Activated T-cell treated with anti-CD3 and anti-CD28 coated beads, Interleukin-2, amount 50 U/mL, for 48 hours (primary cell): Measurements from ENCODE around the gene CLEC20A.

Source experiments
- DNase-seq, 2 experiments: peaks; one replicate each; pipeline ENCODE4 v3.0.0-alpha.2; 2020

The CLEC20A gene

GRCh38 chr1:178498896-178499675 is 2.3 kb upstream of the CLEC20A start:
- DNase-seq = no peak

- no peak for DNase-seq
Measured at GRCh38 chr1:178497903-178498478, 1.2 kb upstream of the CLEC20A start.

GRCh38 chr1:178495741-178496409 is 889 bp downstream of the CLEC20A start:
- DNase-seq = no peak

- DNase-seq = no peak
Measured at GRCh38 chr1:178495158-178495557, 1.6 kb downstream of the CLEC20A start.

- DNase-seq = no peak
Measured at GRCh38 chr1:178494569-178494971, 2.2 kb downstream of the CLEC20A start.

GRCh38 chr1:178493301-178493741 is 3.4 kb downstream of the CLEC20A start:
- no peak for DNase-seq

- no peak for DNase-seq
Measured at GRCh38 chr1:178492341-178492740, 4.4 kb downstream of the CLEC20A start.

- DNase-seq = no peak
Measured at GRCh38 chr1:178491721-178492120, 5.0 kb downstream of the CLEC20A start.

- DNase-seq = no peak
Measured at GRCh38 chr1:178490967-178491366, 5.8 kb downstream of the CLEC20A start.

GRCh38 chr1:178490136-178490535 is 6.6 kb downstream of the CLEC20A start:
- DNase-seq = no peak

GRCh38 chr1:178489399-178489798 is 7.4 kb downstream of the CLEC20A start:
- no peak for DNase-seq

GRCh38 chr1:178488393-178488792 is 8.4 kb downstream of the CLEC20A start:
- DNase-seq = no peak

GRCh38 chr1:178487070-178487615 is 9.6 kb downstream of the CLEC20A start:
- DNase-seq = no peak

- no peak for DNase-seq
Measured at GRCh38 chr1:178486100-178487069, 10.4 kb downstream of the CLEC20A start.

GRCh38 chr1:178485541-178485981 is 11.2 kb downstream of the CLEC20A start:
- DNase-seq = no peak

- DNase-seq = no peak
Measured at GRCh38 chr1:178484698-178485225, 12.0 kb downstream of the CLEC20A start.

- DNase-seq = no peak
Measured at GRCh38 chr1:178483251-178483957, 13.4 kb downstream of the CLEC20A start.

GRCh38 chr1:178477841-178478240 is 18.9 kb downstream of the CLEC20A start:
- DNase-seq = no peak

GRCh38 chr1:178477373-178477772 is 19.4 kb downstream of the CLEC20A start:
- DNase-seq = no peak

GRCh38 chr1:178472531-178472930 is 24.2 kb downstream of the CLEC20A start:
- no peak for DNase-seq

GRCh38 chr1:178470411-178470960 is 26.3 kb downstream of the CLEC20A start:
- DNase-seq = no peak
